ENCODE measurements around the gene RNF113B. TPM values are rescaled to one million over a fixed set of nuclear protein-coding genes. Genes with fewer than 3 reads are reported as not detected.

RNF113B gene
- total RNA-seq, 2 donors from 2014 or later = not detected

GRCh38 chr13:98214707-98215106 lies 37.6 kb upstream of the RNF113B start:
- ATAC-seq (replicated peaks) = no peak
- Mint-ChIP-seq H3K27ac (no peak overlapping the region), H3K27me3 (peaks cover 16% of the 10 kb centered on the region), H3K36me3 (ENCODE audit: low read depth) (no peaks in the 10 kb centered on the region), H3K4me1 (no peaks in the 10 kb centered on the region), H3K9me3 (no peaks in the 10 kb centered on the region), H3K4me3 (no peak overlapping the region)

DNA sequence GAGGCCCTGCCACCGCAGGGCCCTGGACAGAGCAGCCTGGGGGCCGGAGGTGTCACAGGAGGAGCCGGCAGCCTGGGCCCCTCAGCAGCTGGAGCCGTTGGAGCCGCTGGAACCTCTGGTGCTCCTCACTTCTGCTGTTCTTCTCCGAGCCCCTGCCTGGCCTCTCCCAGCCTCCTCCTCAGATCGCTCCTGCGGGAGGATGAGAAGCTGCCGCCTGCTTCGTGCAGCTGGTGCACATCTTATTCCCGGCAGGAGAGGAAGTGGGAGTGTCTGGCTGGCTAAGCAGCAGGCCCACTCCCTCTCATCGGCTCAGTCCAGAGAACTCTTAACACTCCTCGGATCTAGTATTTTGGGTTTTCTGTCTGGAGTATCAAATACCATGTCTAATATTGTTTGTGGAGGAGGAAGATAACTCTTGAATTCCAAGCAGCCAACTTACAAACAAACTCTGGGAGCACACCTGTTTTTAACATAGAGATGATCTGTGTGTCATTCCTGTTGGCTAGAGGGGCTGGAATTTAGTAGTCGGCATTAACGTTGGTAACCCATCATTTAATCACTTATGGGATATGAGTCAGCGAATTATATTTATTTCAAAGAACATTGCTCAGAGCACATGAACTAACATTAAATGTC lies 37.1 kb upstream of the RNF113B start:
- H3K27ac Mint-ChIP-seq = no peak overlapping the region
- H3K36me3 Mint-ChIP-seq (ENCODE audit: low read depth) = no peaks in the 10 kb centered on the region
- ATAC-seq (replicated peaks) = no peak
- no peaks in the 10 kb centered on the region for H3K9me3 Mint-ChIP-seq
- H3K4me3 Mint-ChIP-seq = no peak overlapping the region
- peaks cover 16% of the 10 kb centered on the region for H3K27me3 Mint-ChIP-seq
- no peaks in the 10 kb centered on the region for H3K4me1 Mint-ChIP-seq

DNA sequence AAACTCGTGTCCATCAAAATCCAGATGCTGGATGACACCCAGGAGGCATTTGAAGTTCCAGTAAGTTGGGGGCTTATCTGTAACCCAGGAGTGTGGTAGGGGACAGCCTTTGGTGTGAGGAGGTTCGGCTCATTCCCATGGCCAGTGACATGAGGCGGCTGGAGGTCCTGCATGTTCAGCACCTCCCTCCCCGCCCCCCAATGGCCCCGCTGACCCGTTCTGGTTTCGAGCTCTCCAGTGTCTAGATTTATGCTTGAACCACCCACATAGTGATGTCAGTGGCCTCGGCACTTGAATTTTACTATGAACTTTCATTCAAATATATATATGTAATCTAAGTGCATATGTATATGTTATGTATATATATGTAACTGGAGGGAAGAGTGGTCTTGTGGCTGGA lies 36.3 kb upstream of the RNF113B start:
- Mint-ChIP-seq H3K9me3 (no peaks in the 10 kb centered on the region), H3K4me1 (no peaks in the 10 kb centered on the region), H3K4me3 (no peak overlapping the region), H3K27ac (no peak overlapping the region), H3K27me3 (peaks cover 13% of the 10 kb centered on the region), H3K36me3 (ENCODE audit: low read depth) (no peaks in the 10 kb centered on the region)
- ATAC-seq (replicated peaks) = no peak

DNA sequence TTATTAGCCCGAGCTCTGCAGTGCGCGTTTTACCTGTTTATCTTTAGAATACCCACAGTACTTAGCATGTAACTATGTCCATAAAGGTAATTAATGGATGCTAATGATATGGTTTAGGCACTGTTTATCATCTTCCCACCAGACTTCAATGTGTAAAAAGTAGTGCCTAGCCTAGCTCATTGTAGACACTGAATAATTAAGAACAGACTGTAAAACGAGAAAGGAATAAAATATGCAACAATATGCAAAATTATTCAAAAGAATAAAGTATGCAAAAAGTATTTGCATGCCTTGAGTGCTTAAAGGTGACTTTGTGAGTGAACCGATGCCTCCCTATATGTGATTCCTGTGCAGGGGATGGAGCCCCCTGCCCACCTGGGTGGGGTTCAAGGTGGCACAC lies 35.7 kb upstream of the RNF113B start:
- no peaks in the 10 kb centered on the region for H3K4me1 Mint-ChIP-seq
- H3K27ac Mint-ChIP-seq = no peak overlapping the region
- no peaks in the 10 kb centered on the region for H3K36me3 Mint-ChIP-seq (ENCODE audit: low read depth)
- no peaks in the 10 kb centered on the region for H3K9me3 Mint-ChIP-seq
- peaks cover 9% of the 10 kb centered on the region for H3K27me3 Mint-ChIP-seq
- ATAC-seq (replicated peaks) = no peak
- H3K4me3 Mint-ChIP-seq = no peak overlapping the region

DNA sequence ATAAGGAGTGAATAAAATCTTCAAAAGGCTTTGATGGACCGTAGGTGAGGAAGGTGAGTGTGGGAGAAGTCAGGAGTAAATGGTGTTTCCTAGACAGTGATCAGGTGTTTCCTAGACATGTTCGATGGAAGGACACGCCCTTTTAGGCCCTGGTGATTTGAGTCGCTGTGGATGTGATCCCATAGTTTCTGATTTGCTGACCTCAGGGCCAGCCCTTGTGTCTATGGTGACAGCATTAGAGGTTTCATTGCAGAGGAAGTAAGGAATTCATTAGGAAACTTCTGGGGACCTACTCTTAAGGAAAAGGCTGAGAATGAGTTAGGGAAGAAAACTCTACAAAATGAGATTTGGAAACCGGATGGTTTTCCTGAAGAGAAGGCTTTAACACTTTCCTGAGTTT lies 31.5 kb upstream of the RNF113B start:
- Mint-ChIP-seq H3K4me3 (no peak overlapping the region), H3K27ac (no peak overlapping the region), H3K36me3 (ENCODE audit: low read depth) (no peaks in the 10 kb centered on the region), H3K4me1 (no peaks in the 10 kb centered on the region), H3K9me3 (peaks cover 8% of the 10 kb centered on the region), H3K27me3 (peaks cover 6% of the 10 kb centered on the region)
- ATAC-seq (replicated peaks) = no peak

- no peak for ATAC-seq (replicated peaks)
- Mint-ChIP-seq H3K4me1 (no peaks in the 10 kb centered on the region), H3K27me3 (peaks cover 6% of the 10 kb centered on the region), H3K9me3 (peaks cover 8% of the 10 kb centered on the region), H3K36me3 (ENCODE audit: low read depth) (no peaks in the 10 kb centered on the region), H3K27ac (no peak overlapping the region), H3K4me3 (no peak overlapping the region)
Measured at GRCh38 chr13:98207416-98207815, 30.3 kb upstream of the RNF113B start.

- H3K4me3 Mint-ChIP-seq = no peak overlapping the region
- peaks cover 8% of the 10 kb centered on the region for H3K9me3 Mint-ChIP-seq
- peaks cover 6% of the 10 kb centered on the region for H3K27me3 Mint-ChIP-seq
- no peaks in the 10 kb centered on the region for H3K4me1 Mint-ChIP-seq
- no peaks in the 10 kb centered on the region for H3K36me3 Mint-ChIP-seq (ENCODE audit: low read depth)
- no peak overlapping the region for H3K27ac Mint-ChIP-seq
- ATAC-seq (replicated peaks) = no peak
Measured at GRCh38 chr13:98206946-98207345, 29.9 kb upstream of the RNF113B start.

GRCh38 chr13:98204546-98204945 lies 27.5 kb upstream of the RNF113B start:
- Mint-ChIP-seq H3K27ac (no peak overlapping the region), H3K9me3 (peaks cover 8% of the 10 kb centered on the region), H3K36me3 (ENCODE audit: low read depth) (no peaks in the 10 kb centered on the region), H3K4me1 (no peaks in the 10 kb centered on the region), H3K27me3 (peaks cover 10% of the 10 kb centered on the region), H3K4me3 (no peak overlapping the region)
- no peak for ATAC-seq (replicated peaks)

DNA sequence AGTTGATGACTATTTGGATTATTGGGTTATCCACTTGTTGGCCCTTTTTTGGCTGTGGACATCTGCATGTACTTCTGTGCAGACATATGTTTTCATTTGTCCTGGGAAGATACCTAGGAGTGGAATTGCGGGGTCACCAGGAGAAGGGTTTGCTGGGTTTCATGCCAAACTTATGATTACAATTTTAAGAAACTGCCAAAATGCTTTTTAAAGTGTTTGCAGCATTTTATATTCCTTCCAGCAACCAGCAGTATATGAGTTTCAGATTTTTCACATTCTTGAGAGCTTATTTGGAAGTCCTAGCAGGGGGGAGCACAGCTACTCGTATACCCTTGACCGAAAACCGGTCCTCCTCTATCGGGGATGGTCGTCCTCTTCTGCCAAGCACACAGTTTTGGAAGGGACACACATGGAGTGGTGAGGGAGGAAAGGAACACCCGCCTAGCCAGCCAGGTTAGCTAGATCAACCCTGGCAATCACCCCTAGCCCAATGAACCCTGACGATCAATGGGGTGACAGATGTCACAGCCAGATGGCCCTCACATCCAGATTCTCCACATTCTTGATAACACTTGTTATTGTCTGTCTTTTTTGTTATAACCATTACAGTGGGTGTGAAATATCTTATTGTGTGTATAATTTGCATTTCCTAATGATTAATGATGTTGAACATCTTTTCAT lies 26.7 kb upstream of the RNF113B start:
- Mint-ChIP-seq H3K4me3 (no peak overlapping the region), H3K27me3 (peaks cover 10% of the 10 kb centered on the region), H3K9me3 (peaks cover 8% of the 10 kb centered on the region), H3K4me1 (no peaks in the 10 kb centered on the region), H3K27ac (no peak overlapping the region), H3K36me3 (ENCODE audit: low read depth) (no peaks in the 10 kb centered on the region)
- no peak for ATAC-seq (replicated peaks)

DNA sequence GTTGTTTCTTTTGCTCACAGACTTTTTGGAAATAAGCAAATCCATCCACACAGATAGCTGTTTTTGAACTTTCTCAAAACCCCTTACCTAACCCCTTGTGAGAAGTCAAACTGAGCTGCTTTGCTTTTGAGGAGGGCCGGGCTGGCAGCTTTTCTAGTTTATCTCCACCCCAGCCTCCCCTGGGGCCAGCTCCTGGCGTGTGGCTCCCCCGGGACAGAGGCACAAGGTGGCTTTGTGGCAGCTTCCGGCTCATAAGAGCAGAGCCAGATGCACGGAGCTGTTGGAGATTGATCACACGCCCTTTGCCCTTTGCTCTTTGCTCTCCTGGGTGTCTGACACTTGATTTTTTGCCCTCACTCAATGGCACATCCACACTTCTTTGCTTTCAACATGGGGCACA lies 24.9 kb upstream of the RNF113B start:
- Mint-ChIP-seq H3K36me3 (ENCODE audit: low read depth) (no peaks in the 10 kb centered on the region), H3K4me1 (no peaks in the 10 kb centered on the region), H3K27me3 (peaks cover 10% of the 10 kb centered on the region), H3K4me3 (no peak overlapping the region), H3K27ac (no peak overlapping the region), H3K9me3 (peaks cover 8% of the 10 kb centered on the region)
- no peak for ATAC-seq (replicated peaks)

DNA sequence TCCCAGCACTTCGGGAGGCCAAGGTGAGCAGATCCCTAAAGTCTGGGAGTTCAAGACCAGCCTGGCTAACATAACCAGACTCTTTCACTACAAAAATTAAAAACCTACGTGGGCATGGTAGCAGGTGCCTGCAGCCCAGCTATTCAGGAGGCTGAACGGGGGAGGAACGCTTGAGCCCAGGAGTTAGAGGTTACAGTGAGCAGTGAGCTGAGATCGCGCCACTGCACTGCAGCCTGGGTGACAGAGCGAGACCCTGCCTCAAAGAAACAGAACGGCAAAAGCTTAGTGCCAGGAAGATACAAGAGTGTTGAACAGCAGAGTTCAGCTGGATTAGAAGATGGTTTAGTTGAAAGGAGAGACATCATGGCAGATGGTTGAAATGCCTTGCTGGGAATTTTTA lies 24.1 kb upstream of the RNF113B start:
- Mint-ChIP-seq H3K9me3 (peaks cover 8% of the 10 kb centered on the region), H3K4me1 (no peaks in the 10 kb centered on the region), H3K36me3 (ENCODE audit: low read depth) (no peaks in the 10 kb centered on the region), H3K27me3 (peaks cover 10% of the 10 kb centered on the region), H3K27ac (no peak overlapping the region), H3K4me3 (no peak overlapping the region)
- no peak for ATAC-seq (replicated peaks)

DNA sequence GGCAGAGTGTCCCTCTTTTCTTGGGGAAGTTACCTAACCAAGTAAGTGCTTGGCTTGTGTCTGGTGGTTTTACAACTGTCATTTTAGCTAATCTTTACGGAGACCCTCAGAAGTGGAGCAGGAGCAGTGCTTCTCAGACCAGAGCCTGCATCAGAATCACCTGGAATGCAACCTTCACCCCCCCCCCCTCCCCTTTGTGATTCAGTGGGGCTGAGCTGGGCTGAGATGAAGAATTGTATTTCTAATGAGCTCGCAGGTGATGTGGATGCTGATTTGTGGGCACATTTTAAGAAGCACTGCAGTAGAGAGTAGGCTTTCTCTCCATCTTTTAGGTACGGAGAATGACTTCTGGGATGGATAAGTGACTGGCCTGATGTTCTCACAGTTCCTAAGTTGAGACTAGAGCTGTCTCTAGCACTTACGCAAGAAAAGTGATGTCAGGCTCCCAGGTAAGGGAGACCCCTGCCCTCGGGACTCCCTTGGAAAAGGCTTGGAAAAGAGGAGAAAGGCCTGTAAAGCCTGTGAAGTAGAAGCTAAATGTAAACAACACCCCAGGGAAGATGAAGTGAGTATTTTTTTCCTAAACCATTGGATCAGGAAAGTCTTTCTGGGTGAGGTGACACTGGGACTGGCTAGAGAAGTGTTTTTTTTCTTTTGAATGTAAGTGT lies 23.3 kb upstream of the RNF113B start:
- no peaks in the 10 kb centered on the region for H3K36me3 Mint-ChIP-seq (ENCODE audit: low read depth)
- H3K27ac Mint-ChIP-seq = no peak overlapping the region
- ATAC-seq (replicated peaks) = no peak
- no peaks in the 10 kb centered on the region for H3K4me1 Mint-ChIP-seq
- H3K9me3 Mint-ChIP-seq = no peaks in the 10 kb centered on the region
- no peak overlapping the region for H3K4me3 Mint-ChIP-seq
- peaks cover 4% of the 10 kb centered on the region for H3K27me3 Mint-ChIP-seq

- ATAC-seq (replicated peaks) = no peak
- no peak overlapping the region for H3K4me3 Mint-ChIP-seq
- peaks cover 4% of the 10 kb centered on the region for H3K27me3 Mint-ChIP-seq
- H3K36me3 Mint-ChIP-seq (ENCODE audit: low read depth) = no peaks in the 10 kb centered on the region
- no peak overlapping the region for H3K27ac Mint-ChIP-seq
- H3K4me1 Mint-ChIP-seq = no peaks in the 10 kb centered on the region
- H3K9me3 Mint-ChIP-seq = no peaks in the 10 kb centered on the region
Measured at GRCh38 chr13:98199480-98199879, 22.4 kb upstream of the RNF113B start.

DNA sequence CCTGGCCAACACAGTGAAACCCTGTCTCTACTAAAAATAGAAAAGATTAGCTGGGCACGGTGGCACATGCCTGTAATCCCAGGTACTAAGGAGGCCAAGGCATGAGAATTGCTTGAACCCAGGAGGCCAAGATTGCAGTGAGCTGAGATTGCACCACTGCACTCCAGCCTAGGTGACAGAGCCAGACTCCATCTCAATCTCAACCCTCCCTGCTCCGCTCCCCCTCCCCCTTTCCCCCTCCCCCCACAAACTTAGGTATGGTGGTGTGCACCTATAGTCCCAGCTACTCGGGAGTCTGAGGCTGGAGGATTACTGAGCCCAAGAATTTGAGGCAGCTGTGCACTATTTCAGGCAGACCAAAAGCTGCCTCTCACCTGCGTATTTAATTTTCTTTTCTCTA lies 21.6 kb upstream of the RNF113B start:
- Mint-ChIP-seq H3K9me3 (no peaks in the 10 kb centered on the region), H3K27ac (no peak overlapping the region), H3K36me3 (ENCODE audit: low read depth) (no peaks in the 10 kb centered on the region), H3K4me3 (no peak overlapping the region), H3K4me1 (no peaks in the 10 kb centered on the region), H3K27me3 (peaks cover 4% of the 10 kb centered on the region)
- ATAC-seq (replicated peaks) = no peak

DNA sequence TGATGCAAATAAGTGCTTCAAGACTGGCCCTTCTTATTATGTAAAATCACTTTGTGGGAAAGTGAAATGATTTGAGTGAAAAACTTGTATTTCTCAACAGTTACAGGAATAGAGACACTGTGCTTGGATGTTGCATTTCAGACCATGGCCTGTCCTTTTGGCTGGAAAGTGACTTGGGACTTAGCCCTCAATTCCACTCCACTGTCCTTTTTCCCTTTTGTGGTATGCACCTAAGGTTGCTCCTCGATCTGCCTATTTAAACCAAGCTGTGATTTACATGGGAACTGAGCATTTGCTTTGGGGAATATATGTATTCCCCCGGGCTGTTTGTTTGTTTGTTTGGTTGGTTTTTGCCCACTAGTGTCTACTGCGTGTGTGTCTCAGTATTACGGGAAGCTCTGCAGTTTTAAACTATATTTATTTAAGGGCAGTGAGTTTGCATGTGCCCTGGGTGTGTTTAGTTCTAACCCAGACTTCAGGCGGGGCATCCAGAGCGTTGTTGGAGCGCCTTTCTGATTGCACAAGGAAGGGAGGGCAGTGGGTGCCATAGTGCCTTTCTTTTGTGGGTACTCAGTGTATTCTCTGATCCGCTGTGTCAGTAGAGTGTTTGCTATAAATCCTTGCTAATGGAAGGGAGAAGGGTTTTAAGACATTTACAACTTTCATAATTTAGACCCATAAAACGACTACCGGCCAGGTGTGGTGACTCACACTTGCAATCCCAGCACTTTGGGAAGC lies 18.2 kb upstream of the RNF113B start:
- H3K36me3 Mint-ChIP-seq (ENCODE audit: low read depth) = no peaks in the 10 kb centered on the region
- no peaks in the 10 kb centered on the region for H3K9me3 Mint-ChIP-seq
- ATAC-seq (replicated peaks) = no peak
- no peak overlapping the region for H3K4me3 Mint-ChIP-seq
- H3K4me1 Mint-ChIP-seq = no peaks in the 10 kb centered on the region
- no peak overlapping the region for H3K27ac Mint-ChIP-seq
- H3K27me3 Mint-ChIP-seq = no peaks in the 10 kb centered on the region
